DND-41 (cell line): Measurements from ENCODE around the gene FIGNL1.

Source experiments
- ATAC-seq: fragments of 200-7000 bp; cut with Tn5 transposase; 3 replicates; pipeline ENCODE4 v1.9.1; 2021; ENCODE audit warnings: low read depth; ENCODE audit not compliant: insufficient read depth
- DNase-seq: peaks from one replicate; pipeline ENCODE4 v3.0.0-alpha.2; 2020
- H2AFZ ChIP-seq: 2 replicates; pipeline ENCODE4 v1.6.0; 2012; ENCODE audit warnings: low read depth, low read length
- H3K27ac ChIP-seq: 2 replicates; pipeline ENCODE4 v1.5.1; 2012; ENCODE audit warnings: low read length, inconsistent platforms
- H3K27me3 ChIP-seq: fragments of 200-600 bp; sonication (generic); 2 replicates; pipeline ENCODE4 v1.6.0; 2012; ENCODE audit warnings: low read length, mild to moderate bottlenecking, inconsistent platforms; ENCODE audit not compliant: insufficient read depth, poor library complexity
- H3K36me3 ChIP-seq: 2 replicates; pipeline ENCODE4 v1.5.1; 2012; ENCODE audit warnings: low read length, inconsistent platforms; ENCODE audit not compliant: insufficient read depth
- H3K4me1 ChIP-seq: 2 replicates; pipeline ENCODE4 v1.5.1; 2012; ENCODE audit warnings: mild to moderate bottlenecking, low read length; ENCODE audit not compliant: insufficient read depth
- H3K4me2 ChIP-seq: 2 replicates; pipeline ENCODE4 v1.6.0; 2012; ENCODE audit warnings: mild to moderate bottlenecking, moderate library complexity, low read length, inconsistent platforms; ENCODE audit not compliant: insufficient read depth
- H3K4me3 ChIP-seq, 2 experiments: fragments of 200-600 bp in 1 of 2; shearing (Covaris generic) in 1 of 2; 2 replicates each; pipeline ENCODE4 v1.5.1; 2012 to 2016; ENCODE audit warnings: inconsistent platforms in 2 of 2, low read length in 2 of 2, mild to moderate bottlenecking in 2 of 2, low read depth in 1 of 2, moderate library complexity in 1 of 2
- H3K79me2 ChIP-seq: 2 replicates; pipeline ENCODE4 v1.6.0; 2012; ENCODE audit warnings: low read length, inconsistent platforms; ENCODE audit not compliant: insufficient read depth
- H3K9ac ChIP-seq: 2 replicates; pipeline ENCODE4 v1.6.0; 2012; ENCODE audit warnings: low read depth, mild to moderate bottlenecking, inconsistent platforms, low read length, moderate library complexity
- H3K9me3 ChIP-seq: 2 replicates; pipeline ENCODE4 v1.5.1; 2012; ENCODE audit warnings: low read length, moderate library complexity, mild to moderate bottlenecking, inconsistent platforms; ENCODE audit not compliant: insufficient read depth, severe bottlenecking
- H4K20me1 ChIP-seq: 2 replicates; pipeline ENCODE4 v1.6.0; 2012; ENCODE audit warnings: low read length; ENCODE audit not compliant: insufficient read depth
- CTCF ChIP-seq: IDR thresholded peaks from 2 replicates; pipeline ENCODE4 v1.5.1; 2012; ENCODE audit warnings: borderline replicate concordance, low read length, moderate library complexity, mild to moderate bottlenecking; ENCODE audit not compliant: poor library complexity, severe bottlenecking; ENCODE audit errors: extremely low read depth
- EZH2 ChIP-seq: IDR thresholded peaks from 3 replicates; pipeline ENCODE4 v1.6.1; 2012; ENCODE audit warnings: borderline replicate concordance, low read depth, mild to moderate bottlenecking, moderate library complexity, low read length, inconsistent platforms; ENCODE audit not compliant: severe bottlenecking

FIGNL1 gene

DNA sequence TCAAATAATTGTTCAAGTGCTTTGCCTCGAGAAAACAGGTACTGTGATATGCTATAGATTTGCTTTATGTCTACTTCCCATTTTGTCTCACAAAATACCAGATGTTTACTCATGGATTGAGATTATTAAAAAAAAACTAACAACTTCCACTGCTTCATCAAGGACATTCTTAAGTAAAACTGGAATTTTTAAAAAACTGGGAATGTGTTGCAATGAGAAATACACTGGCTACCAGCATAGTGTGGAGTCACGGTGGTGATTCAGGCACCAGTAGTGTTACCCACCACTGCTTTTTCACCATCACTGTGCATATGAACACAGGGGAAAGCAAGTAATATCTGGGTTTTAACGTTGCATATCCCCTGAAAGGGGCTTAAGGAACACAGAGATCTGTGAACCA is 21.2 kb downstream of the FIGNL1 start:
- H3K27me3 ChIP-seq, result no peaks in the 10 kb centered on the region
- H3K9ac ChIP-seq, result no peak overlapping the region
- no peaks in the 10 kb centered on the region for H3K4me1 ChIP-seq
- no peak overlapping the region for H2AFZ ChIP-seq
- TF ChIP-seq EZH2, result no peak
- no peak for TF ChIP-seq CTCF
- H4K20me1 ChIP-seq, result no peaks in the 10 kb centered on the region
- ATAC-seq (no peak), DNase-seq (no peak)
- H3K4me3 ChIP-seq, result no peak overlapping the region
- no peak overlapping the region for H3K4me2 ChIP-seq
- H3K79me2 ChIP-seq, result no peaks in the 10 kb centered on the region
- H3K36me3 ChIP-seq, result no peaks in the 10 kb centered on the region
- no peak overlapping the region for H3K27ac ChIP-seq
- no peaks in the 10 kb centered on the region for H3K9me3 ChIP-seq

GRCh38 chr7:50427518-50427917 is 22.6 kb downstream of the FIGNL1 start:
- Histone ChIP-seq H3K4me2 (no peak overlapping the region), H3K9ac (no peak overlapping the region), H2AFZ (no peak overlapping the region), H3K79me2 (no peaks in the 10 kb centered on the region), H3K27ac (no peak overlapping the region), H3K4me1 (no peaks in the 10 kb centered on the region), H4K20me1 (no peaks in the 10 kb centered on the region), H3K4me3 (no peak overlapping the region), H3K9me3 (no peaks in the 10 kb centered on the region), H3K36me3 (no peaks in the 10 kb centered on the region), H3K27me3 (no peaks in the 10 kb centered on the region)
- TF ChIP-seq EZH2 (no peak), CTCF (no peak)
- no peak for DNase-seq
- ATAC-seq, result no peak

GRCh38 chr7:50426280-50427045 is 23.7 kb downstream of the FIGNL1 start:
- Histone ChIP-seq H3K36me3 (no peaks in the 10 kb centered on the region), H3K4me1 (no peaks in the 10 kb centered on the region), H3K27me3 (no peaks in the 10 kb centered on the region), H2AFZ (no peak overlapping the region), H3K27ac (no peak overlapping the region), H3K9ac (no peak overlapping the region), H4K20me1 (no peaks in the 10 kb centered on the region), H3K4me3 (no peak overlapping the region), H3K79me2 (no peaks in the 10 kb centered on the region), H3K9me3 (no peaks in the 10 kb centered on the region), H3K4me2 (no peak overlapping the region)
- no peak for DNase-seq
- TF ChIP-seq EZH2 (no peak), CTCF (no peak)
- ATAC-seq, result no peak

DNA sequence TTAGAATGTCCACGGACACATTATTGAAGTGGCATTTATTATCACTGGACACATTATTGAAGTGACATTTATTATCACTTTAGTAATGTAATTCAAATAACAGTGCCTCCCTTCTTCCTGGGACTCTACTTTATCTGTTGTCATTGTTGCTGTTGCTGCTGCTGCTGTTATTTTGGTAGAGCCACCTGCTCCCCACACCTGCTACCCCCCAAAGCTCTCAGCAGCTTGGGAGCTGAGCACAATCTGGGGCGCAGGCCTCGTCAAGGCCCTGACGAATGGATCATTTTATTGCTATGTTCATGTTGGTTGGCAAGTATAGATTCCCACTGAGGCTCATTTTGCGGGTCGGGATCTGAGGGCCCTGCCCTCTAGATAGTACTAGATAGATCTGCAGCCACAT is 24.8 kb downstream of the FIGNL1 start:
- Histone ChIP-seq H3K9me3 (no peaks in the 10 kb centered on the region), H4K20me1 (no peaks in the 10 kb centered on the region), H3K9ac (no peak overlapping the region), H3K4me2 (no peak overlapping the region), H3K27ac (no peak overlapping the region), H3K4me1 (no peaks in the 10 kb centered on the region), H3K79me2 (no peaks in the 10 kb centered on the region), H3K4me3 (no peak overlapping the region), H3K36me3 (no peaks in the 10 kb centered on the region), H3K27me3 (no peaks in the 10 kb centered on the region), H2AFZ (no peak overlapping the region)
- ATAC-seq, result no peak
- TF ChIP-seq CTCF (no peak), EZH2 (no peak)
- no peak for DNase-seq
